ENCODE data around the gene MAMLD1.

The MAMLD1 gene

GRCh38 chrX:150372756-150373155 lies 9.6 kb downstream of the MAMLD1 start:
- no peak for DNase-seq (ENCODE audit: insufficient read length, low spot score)
- no peak for FAIRE-seq
- TF ChIP-seq PAX5 (IDR thresholded peaks at IDR 0.05; ENCODE audit: insufficient read depth, low read length, severe bottlenecking) (no peak), POLR2A (IDR thresholded peaks at IDR 0.05; ENCODE audit: low read depth, low read length) (no peak), POU2F2 (IDR thresholded peaks at IDR 0.05; ENCODE audit: low read depth, low read length) (no peak), TAF1 (IDR thresholded peaks at IDR 0.05; ENCODE audit: low read depth, low read length) (no peak), POLR2AphosphoS5 (IDR thresholded peaks at IDR 0.05; ENCODE audit: low read depth, low read length) (no peak), SPI1 (IDR thresholded peaks at IDR 0.05; ENCODE audit: low read depth, low read length) (no peak)

GRCh38 chrX:150375243-150375770 lies 12.2 kb downstream of the MAMLD1 start:
- TF ChIP-seq POLR2AphosphoS5 (IDR thresholded peaks at IDR 0.05; ENCODE audit: low read depth, low read length) (no peak), POU2F2 (IDR thresholded peaks at IDR 0.05; ENCODE audit: low read depth, low read length) (no peak), PAX5 (IDR thresholded peaks at IDR 0.05; ENCODE audit: insufficient read depth, low read length, severe bottlenecking) (no peak), SPI1 (IDR thresholded peaks at IDR 0.05; ENCODE audit: low read depth, low read length) (no peak), TAF1 (IDR thresholded peaks at IDR 0.05; ENCODE audit: low read depth, low read length) (no peak), POLR2A (IDR thresholded peaks at IDR 0.05; ENCODE audit: low read depth, low read length) (no peak)

GRCh38 chrX:150377005-150377404 lies 13.9 kb downstream of the MAMLD1 start:
- FAIRE-seq (no peak), DNase-seq (ENCODE audit: insufficient read length, low spot score) (no peak)
- TF ChIP-seq PAX5 (IDR thresholded peaks at IDR 0.05; ENCODE audit: insufficient read depth, low read length, severe bottlenecking) (no peak), POU2F2 (IDR thresholded peaks at IDR 0.05; ENCODE audit: low read depth, low read length) (no peak), POLR2AphosphoS5 (IDR thresholded peaks at IDR 0.05; ENCODE audit: low read depth, low read length) (no peak), SPI1 (IDR thresholded peaks at IDR 0.05; ENCODE audit: low read depth, low read length) (no peak), TAF1 (IDR thresholded peaks at IDR 0.05; ENCODE audit: low read depth, low read length) (no peak), POLR2A (IDR thresholded peaks at IDR 0.05; ENCODE audit: low read depth, low read length) (no peak)

More at GRCh38 chrX:150375243-150375770, 12.2 kb downstream of the MAMLD1 start:
- DNase-seq (ENCODE audit: insufficient read length, low spot score): no peak
- no peak for FAIRE-seq

GRCh38 chrX:150405006-150405405 lies 41.9 kb downstream of the MAMLD1 start:
- FAIRE-seq (no peak), DNase-seq (ENCODE audit: insufficient read length, low spot score) (no peak)
- TF ChIP-seq POU2F2 (IDR thresholded peaks at IDR 0.05; ENCODE audit: low read depth, low read length) (no peak), SPI1 (IDR thresholded peaks at IDR 0.05; ENCODE audit: low read depth, low read length) (no peak), POLR2AphosphoS5 (IDR thresholded peaks at IDR 0.05; ENCODE audit: low read depth, low read length) (no peak), PAX5 (IDR thresholded peaks at IDR 0.05; ENCODE audit: insufficient read depth, low read length, severe bottlenecking) (no peak), TAF1 (IDR thresholded peaks at IDR 0.05; ENCODE audit: low read depth, low read length) (no peak), POLR2A (IDR thresholded peaks at IDR 0.05; ENCODE audit: low read depth, low read length) (no peak)

GRCh38 chrX:150405576-150405975 lies 42.5 kb downstream of the MAMLD1 start:
- TF ChIP-seq POLR2A (IDR thresholded peaks at IDR 0.05; ENCODE audit: low read depth, low read length): no peak
- no peak for TF ChIP-seq POU2F2 (IDR thresholded peaks at IDR 0.05; ENCODE audit: low read depth, low read length)
- no peak for TF ChIP-seq POLR2AphosphoS5 (IDR thresholded peaks at IDR 0.05; ENCODE audit: low read depth, low read length)
- no peak for TF ChIP-seq TAF1 (IDR thresholded peaks at IDR 0.05; ENCODE audit: low read depth, low read length)
- no peak for TF ChIP-seq PAX5 (IDR thresholded peaks at IDR 0.05; ENCODE audit: insufficient read depth, low read length, severe bottlenecking)
- no peak for TF ChIP-seq SPI1 (IDR thresholded peaks at IDR 0.05; ENCODE audit: low read depth, low read length)
- no peak for DNase-seq (ENCODE audit: insufficient read length, low spot score)
- FAIRE-seq: no peak

GRCh38 chrX:150406596-150406995 lies 43.5 kb downstream of the MAMLD1 start:
- DNase-seq (ENCODE audit: insufficient read length, low spot score): no peak
- no peak for FAIRE-seq
- TF ChIP-seq POLR2A (IDR thresholded peaks at IDR 0.05; ENCODE audit: low read depth, low read length) (no peak), POLR2AphosphoS5 (IDR thresholded peaks at IDR 0.05; ENCODE audit: low read depth, low read length) (no peak), POU2F2 (IDR thresholded peaks at IDR 0.05; ENCODE audit: low read depth, low read length) (no peak), TAF1 (IDR thresholded peaks at IDR 0.05; ENCODE audit: low read depth, low read length) (no peak), PAX5 (IDR thresholded peaks at IDR 0.05; ENCODE audit: insufficient read depth, low read length, severe bottlenecking) (no peak), SPI1 (IDR thresholded peaks at IDR 0.05; ENCODE audit: low read depth, low read length) (no peak)

- TF ChIP-seq POLR2AphosphoS5 (IDR thresholded peaks at IDR 0.05; ENCODE audit: low read depth, low read length) (no peak), POU2F2 (IDR thresholded peaks at IDR 0.05; ENCODE audit: low read depth, low read length) (no peak), SPI1 (IDR thresholded peaks at IDR 0.05; ENCODE audit: low read depth, low read length) (no peak), POLR2A (IDR thresholded peaks at IDR 0.05; ENCODE audit: low read depth, low read length) (no peak), TAF1 (IDR thresholded peaks at IDR 0.05; ENCODE audit: low read depth, low read length) (no peak), PAX5 (IDR thresholded peaks at IDR 0.05; ENCODE audit: insufficient read depth, low read length, severe bottlenecking) (no peak)
- DNase-seq (ENCODE audit: insufficient read length, low spot score) (no peak), FAIRE-seq (no peak)
Measured at GRCh38 chrX:150408007-150408406, 44.9 kb downstream of the MAMLD1 start.

GRCh38 chrX:150408561-150408960 lies 45.4 kb downstream of the MAMLD1 start:
- FAIRE-seq (no peak), DNase-seq (ENCODE audit: insufficient read length, low spot score) (no peak)
- no peak for TF ChIP-seq POLR2A (IDR thresholded peaks at IDR 0.05; ENCODE audit: low read depth, low read length)
- no peak for TF ChIP-seq TAF1 (IDR thresholded peaks at IDR 0.05; ENCODE audit: low read depth, low read length)
- no peak for TF ChIP-seq PAX5 (IDR thresholded peaks at IDR 0.05; ENCODE audit: insufficient read depth, low read length, severe bottlenecking)
- TF ChIP-seq SPI1 (IDR thresholded peaks at IDR 0.05; ENCODE audit: low read depth, low read length): no peak
- TF ChIP-seq POU2F2 (IDR thresholded peaks at IDR 0.05; ENCODE audit: low read depth, low read length): no peak
- TF ChIP-seq POLR2AphosphoS5 (IDR thresholded peaks at IDR 0.05; ENCODE audit: low read depth, low read length): no peak

GRCh38 chrX:150409486-150409885 lies 46.4 kb downstream of the MAMLD1 start:
- TF ChIP-seq TAF1 (IDR thresholded peaks at IDR 0.05; ENCODE audit: low read depth, low read length) (no peak), PAX5 (IDR thresholded peaks at IDR 0.05; ENCODE audit: insufficient read depth, low read length, severe bottlenecking) (no peak)
- DNase-seq (ENCODE audit: insufficient read length, low spot score): no peak
- no peak for FAIRE-seq

- DNase-seq (ENCODE audit: insufficient read length, low spot score): no peak
- no peak for TF ChIP-seq POLR2A (IDR thresholded peaks at IDR 0.05; ENCODE audit: low read depth, low read length)
- TF ChIP-seq SPI1 (IDR thresholded peaks at IDR 0.05; ENCODE audit: low read depth, low read length): no peak
- FAIRE-seq: no peak
Measured at GRCh38 chrX:150409964-150410363, 46.8 kb downstream of the MAMLD1 start.
